Measurements from ENCODE around the gene CAPN7. TPM values are rescaled to one million over a fixed set of nuclear protein-coding genes. Genes with fewer than 3 reads are reported as not detected.

The CAPN7 gene
- total RNA-seq, 1 experiment from 2014 or later, result 40.3 TPM

DNA sequence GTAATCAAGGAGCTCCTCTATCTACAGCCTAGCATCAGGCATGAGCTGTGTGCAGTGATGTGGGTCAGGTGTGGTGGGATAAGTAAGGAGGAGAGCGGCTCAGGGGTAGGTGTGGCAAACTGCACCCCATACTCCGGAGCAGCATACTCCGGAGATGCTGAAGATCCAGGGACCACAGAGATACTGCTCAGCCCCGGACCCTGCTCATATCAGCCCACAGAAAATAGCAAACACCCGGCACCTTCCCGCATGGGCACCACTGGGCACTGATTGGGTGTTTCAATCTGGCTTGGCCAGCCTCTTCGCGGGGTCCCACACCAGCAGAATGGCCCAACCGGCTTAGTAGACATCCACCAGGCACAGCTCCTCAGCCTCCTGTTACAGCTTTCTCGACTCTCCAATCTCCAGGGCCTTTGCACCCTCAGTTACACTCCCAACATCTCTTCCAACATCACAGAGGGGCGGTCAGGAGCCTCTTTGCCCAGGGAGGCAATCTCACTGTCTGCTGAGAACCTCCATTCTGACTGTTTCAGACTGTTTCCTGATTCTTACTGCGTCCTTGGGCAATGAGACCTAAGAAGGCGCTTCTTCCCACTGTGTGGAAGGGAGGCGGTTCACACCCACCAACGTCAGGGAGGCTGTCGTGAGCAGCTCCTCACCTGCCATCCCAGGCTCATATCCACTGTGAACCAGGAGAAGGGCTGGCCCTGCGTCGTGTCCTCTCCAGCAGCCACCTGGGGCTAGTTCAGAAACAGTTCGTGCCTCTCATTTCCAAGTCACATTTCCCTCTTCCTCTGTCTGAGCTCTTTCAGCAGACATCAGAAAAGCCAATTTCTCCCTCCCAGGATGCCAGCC, 59.8 kb downstream of the CAPN7 start:
- intact Hi-C loops (cut with micrococcal nuclease; ENCODE audit: unreplicated experiment), result no loop called here
- H3K4me3 ChIP-seq (ENCODE audit: low read depth, low read length), result no peak overlapping the region
- peak overlapping the region; percentile 10 for H3K27ac Mint-ChIP-seq (ENCODE audit: unreplicated experiment)
- ChIA-PET CTCF (interaction anchor here (1.1 kb wide), 1 partner anchor 140 kb away, joined by 3 read pairs; no protein-coding TSS in a partner anchor), POLR2A (no interaction called here)
- no peaks in the 10 kb centered on the region for H3K9me3 Mint-ChIP-seq (ENCODE audit: unreplicated experiment)
- TF ChIP-seq, protein P1, sequence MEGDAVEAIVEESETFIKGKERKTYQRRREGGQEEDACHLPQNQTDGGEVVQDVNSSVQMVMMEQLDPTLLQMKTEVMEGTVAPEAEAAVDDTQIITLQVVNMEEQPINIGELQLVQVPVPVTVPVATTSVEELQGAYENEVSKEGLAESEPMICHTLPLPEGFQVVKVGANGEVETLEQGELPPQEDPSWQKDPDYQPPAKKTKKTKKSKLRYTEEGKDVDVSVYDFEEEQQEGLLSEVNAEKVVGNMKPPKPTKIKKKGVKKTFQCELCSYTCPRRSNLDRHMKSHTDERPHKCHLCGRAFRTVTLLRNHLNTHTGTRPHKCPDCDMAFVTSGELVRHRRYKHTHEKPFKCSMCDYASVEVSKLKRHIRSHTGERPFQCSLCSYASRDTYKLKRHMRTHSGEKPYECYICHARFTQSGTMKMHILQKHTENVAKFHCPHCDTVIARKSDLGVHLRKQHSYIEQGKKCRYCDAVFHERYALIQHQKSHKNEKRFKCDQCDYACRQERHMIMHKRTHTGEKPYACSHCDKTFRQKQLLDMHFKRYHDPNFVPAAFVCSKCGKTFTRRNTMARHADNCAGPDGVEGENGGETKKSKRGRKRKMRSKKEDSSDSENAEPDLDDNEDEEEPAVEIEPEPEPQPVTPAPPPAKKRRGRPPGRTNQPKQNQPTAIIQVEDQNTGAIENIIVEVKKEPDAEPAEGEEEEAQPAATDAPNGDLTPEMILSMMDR (IDR thresholded peaks at IDR 0.05; ENCODE audit: insufficient read depth in 1 of 2, low read depth in 1 of 2, low read length in 1 of 2, severe bottlenecking in 1 of 2, unreplicated experiment in 1 of 2), result no peak
- no peaks in the 10 kb centered on the region for H3K9me3 ChIP-seq
- H3K27me3 ChIP-seq (replicated peaks; ENCODE audit: control insufficient read depth, insufficient read depth, low read length), result no peaks in the 10 kb centered on the region
- H3K36me3 ChIP-seq (ENCODE audit: control insufficient read depth, insufficient read depth, low read length), result no peaks in the 10 kb centered on the region; the same call in 1 of the 2 replicates
- H3K27me3 Mint-ChIP-seq (ENCODE audit: insufficient read depth, unreplicated experiment), result no peaks in the 10 kb centered on the region
- no peaks in the 10 kb centered on the region for H3K4me1 Mint-ChIP-seq (ENCODE audit: low read depth, unreplicated experiment)
- no TSS peak for BruUV-seq (replicated peaks)
- DNase-seq, result no peak
- no peak overlapping the region for H3K4me3 Mint-ChIP-seq (ENCODE audit: unreplicated experiment)
- H3K4me1 ChIP-seq, result no peaks in the 10 kb centered on the region
- H3K36me3 Mint-ChIP-seq (ENCODE audit: insufficient read depth, unreplicated experiment), result peaks cover 8% of the 10 kb centered on the region

GRCh38 chr3:15266510-15267376, 60.7 kb downstream of the CAPN7 start:
- Mint-ChIP-seq H3K27ac (ENCODE audit: unreplicated experiment) (no peak overlapping the region), H3K9me3 (ENCODE audit: unreplicated experiment) (no peaks in the 10 kb centered on the region), H3K27me3 (ENCODE audit: insufficient read depth, unreplicated experiment) (no peaks in the 10 kb centered on the region), H3K4me3 (ENCODE audit: unreplicated experiment) (no peak overlapping the region), H3K4me1 (ENCODE audit: low read depth, unreplicated experiment) (no peaks in the 10 kb centered on the region), H3K36me3 (ENCODE audit: insufficient read depth, unreplicated experiment) (no peaks in the 10 kb centered on the region)
- Histone ChIP-seq H3K9me3 (no peaks in the 10 kb centered on the region), H3K4me1 (no peaks in the 10 kb centered on the region), H3K4me3 (ENCODE audit: low read depth, low read length) (no peak overlapping the region), H3K27me3 (replicated peaks; ENCODE audit: control insufficient read depth, insufficient read depth, low read length) (no peaks in the 10 kb centered on the region), H3K36me3 (ENCODE audit: control insufficient read depth, insufficient read depth, low read length) (no peaks in the 10 kb centered on the region)
- ChIA-PET POLR2A (no interaction called here), CTCF (interaction anchor here (1.6 kb wide), 1 partner anchor 59 kb away, joined by 10 read pairs; no protein-coding TSS in a partner anchor)
- intact Hi-C loops (cut with micrococcal nuclease; ENCODE audit: unreplicated experiment), result no loop called here
- TF ChIP-seq, protein P1 (IDR thresholded peaks at IDR 0.05; ENCODE audit: insufficient read depth in 1 of 2, low read depth in 1 of 2, low read length in 1 of 2, severe bottlenecking in 1 of 2, unreplicated experiment in 1 of 2), result no peak
- DNase-seq, result no peak
- no TSS peak for BruUV-seq (replicated peaks)

- Mint-ChIP-seq H3K27ac (ENCODE audit: unreplicated experiment) (no peak overlapping the region), H3K4me1 (ENCODE audit: low read depth, unreplicated experiment) (peaks cover 6% of the 10 kb centered on the region), H3K4me3 (ENCODE audit: unreplicated experiment) (no peak overlapping the region), H3K9me3 (ENCODE audit: unreplicated experiment) (no peaks in the 10 kb centered on the region), H3K27me3 (ENCODE audit: insufficient read depth, unreplicated experiment) (no peaks in the 10 kb centered on the region), H3K36me3 (ENCODE audit: insufficient read depth, unreplicated experiment) (no peaks in the 10 kb centered on the region)
- TF ChIP-seq, protein P1 (IDR thresholded peaks at IDR 0.05; ENCODE audit: insufficient read depth in 1 of 2, low read depth in 1 of 2, low read length in 1 of 2, severe bottlenecking in 1 of 2, unreplicated experiment in 1 of 2), result no peak
- intact Hi-C loops (cut with micrococcal nuclease; ENCODE audit: unreplicated experiment), result no loop called here
- H3K4me3 ChIP-seq (ENCODE audit: low read depth, low read length), result no peak overlapping the region
- ChIA-PET POLR2A (no interaction called here), CTCF (interaction anchor here (0.7 to 2.9 kb wide), 13 partner anchors 9 to 259 kb away, joined by 3 to 28 read pairs (median 5); partner anchors contain the start of gene SH3BP5)
- no TSS peak for BruUV-seq (replicated peaks)
- no peaks in the 10 kb centered on the region for H3K9me3 ChIP-seq
- no peaks in the 10 kb centered on the region for H3K4me1 ChIP-seq
- no peaks in the 10 kb centered on the region for H3K27me3 ChIP-seq (replicated peaks; ENCODE audit: control insufficient read depth, insufficient read depth, low read length)
- H3K36me3 ChIP-seq (ENCODE audit: control insufficient read depth, insufficient read depth, low read length), result no peaks in the 10 kb centered on the region
- no peak for DNase-seq
These were observed 61.5 kb downstream of the CAPN7 start for GRCh38 chr3:15267502-15267901.

All from Caco-2 (cell line).